ENCODE data around the gene CRYBA4.

CRYBA4 gene

DNA sequence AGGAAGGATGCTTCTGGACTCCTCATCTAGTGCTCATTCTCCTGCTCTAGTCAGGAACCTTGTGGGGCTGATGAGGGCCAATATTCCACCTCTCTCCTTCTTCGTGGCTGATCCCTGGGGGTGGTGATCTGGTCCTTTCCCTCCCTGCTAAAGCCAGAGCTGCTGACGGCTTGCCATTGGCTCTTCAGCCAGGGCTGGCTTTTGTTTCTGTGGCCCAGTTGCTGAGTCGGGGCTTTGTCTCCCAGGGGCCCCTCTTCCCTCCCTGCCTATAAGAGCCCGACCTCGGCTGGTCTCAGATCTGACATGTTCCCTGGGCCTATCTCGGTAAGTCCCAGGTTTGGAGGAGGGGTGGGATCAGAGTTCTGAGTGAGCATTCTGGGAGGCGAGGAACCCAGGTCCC lies at the start of gene CRYBA4:
CRYBA4 (plus strand) TSS at position 301 of the 400 bp plus-strand sequence. CDS start 634 bp downstream, outside the sequence.
- DNase-seq (ENCODE audit: low read depth), result no peak

DNA sequence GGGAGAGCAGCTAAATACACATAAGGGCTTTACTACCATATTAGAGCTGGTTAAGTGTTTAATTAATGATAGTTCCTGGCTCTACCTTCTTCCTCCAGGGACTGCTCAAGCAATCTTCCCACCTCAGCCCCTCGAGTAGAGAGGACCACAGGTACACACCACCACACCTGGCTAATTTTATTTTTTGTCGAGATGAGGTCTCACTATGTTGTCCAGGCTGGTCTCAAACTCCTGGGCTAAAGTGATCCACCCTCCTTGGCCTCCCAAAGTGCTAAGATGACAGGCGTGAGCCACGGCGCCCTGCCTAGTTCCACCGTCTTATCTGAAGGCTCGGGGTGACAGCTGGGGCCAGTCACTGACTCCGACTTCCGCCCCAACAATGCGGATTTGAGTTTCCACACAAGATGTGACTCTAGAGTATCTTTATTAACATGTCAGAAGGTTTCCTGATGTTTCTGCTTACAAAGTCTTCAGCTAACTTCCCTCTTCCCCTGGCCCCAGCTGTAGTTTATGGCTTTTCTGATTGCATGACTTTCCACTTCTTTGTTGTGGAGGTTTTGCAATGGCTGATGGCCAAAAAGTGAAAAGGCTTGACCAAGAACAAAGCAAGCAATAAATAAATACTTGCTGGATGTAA lies 48.6 kb upstream of the CRYBA4 start:
- DNase-seq (ENCODE audit: low read depth), result no peak

DNA sequence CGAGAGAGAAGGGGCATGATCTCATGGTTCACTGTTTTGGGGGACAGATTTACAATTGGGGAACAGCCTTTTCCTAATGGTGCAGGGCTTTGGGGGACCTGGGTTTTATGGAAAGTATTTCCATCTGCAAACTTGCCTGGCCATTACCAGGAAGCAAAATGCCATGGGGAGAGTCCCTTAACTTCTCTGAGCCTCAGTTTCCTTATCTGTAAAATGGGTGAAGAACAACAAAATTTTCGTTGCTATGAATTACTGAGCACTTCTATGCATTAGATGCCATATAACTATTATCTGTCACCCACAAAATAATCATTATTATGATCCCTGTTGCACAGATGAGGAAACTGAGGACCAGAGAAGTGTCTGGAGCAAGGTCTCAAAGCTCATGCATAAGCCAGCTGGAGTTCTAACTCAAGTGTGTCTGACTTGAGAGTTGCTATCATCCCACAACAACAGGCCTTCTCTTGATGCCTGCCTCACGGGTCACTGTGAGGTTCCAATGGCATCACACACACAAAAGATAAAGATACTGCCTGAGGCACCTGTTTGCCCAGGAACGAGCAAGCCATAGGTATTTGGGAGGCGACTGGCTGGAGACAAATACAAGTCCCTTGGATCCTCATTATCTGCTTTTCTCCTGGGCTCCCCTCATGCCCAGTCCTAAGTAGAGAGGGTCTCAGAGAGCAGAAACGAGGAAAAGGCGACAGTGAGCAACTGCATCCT lies 47.6 kb upstream of the CRYBA4 start:
- no peak for DNase-seq (ENCODE audit: low read depth)

DNA sequence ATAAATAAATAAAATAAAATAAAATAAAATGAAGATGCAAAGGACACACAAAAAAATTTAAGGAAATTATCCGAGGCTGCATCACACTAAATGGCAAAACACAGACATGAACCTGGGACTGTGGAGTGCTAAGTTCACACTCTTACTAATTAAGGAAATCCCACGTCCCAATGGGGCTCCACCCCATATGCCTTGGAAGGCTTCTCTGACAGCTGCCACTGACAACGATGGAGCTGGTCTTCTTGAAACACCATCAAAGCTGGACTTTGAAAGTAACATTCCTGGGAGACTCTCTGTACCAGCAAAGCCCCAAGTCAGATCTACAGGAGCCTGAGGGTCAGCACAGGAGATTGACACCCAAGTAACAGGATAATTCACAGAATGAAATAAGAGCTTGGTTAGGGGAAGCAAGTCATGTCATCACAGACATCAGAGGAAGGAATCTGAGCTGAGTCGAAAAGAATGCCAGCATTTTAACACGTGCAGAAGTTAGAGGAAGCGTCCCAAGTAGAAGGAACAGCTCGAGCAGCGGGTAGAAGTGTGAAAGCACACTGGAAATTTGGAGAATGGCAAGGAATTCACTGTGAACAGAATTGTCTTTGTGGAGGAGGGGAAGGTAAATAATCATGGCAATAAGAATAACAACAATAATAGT lies 45.6 kb upstream of the CRYBA4 start:
- DNase-seq (ENCODE audit: low read depth), result no peak

GRCh38 chr22:26577081-26577480 lies 44.7 kb upstream of the CRYBA4 start:
- no peak for DNase-seq (ENCODE audit: low read depth)

- peak; percentile 19 for DNase-seq (ENCODE audit: low read depth)
Measured at GRCh38 chr22:26579331-26579886, 42.4 kb upstream of the CRYBA4 start.

GRCh38 chr22:26580240-26580962 lies 41.4 kb upstream of the CRYBA4 start:
- no peak for DNase-seq (ENCODE audit: low read depth)

DNA sequence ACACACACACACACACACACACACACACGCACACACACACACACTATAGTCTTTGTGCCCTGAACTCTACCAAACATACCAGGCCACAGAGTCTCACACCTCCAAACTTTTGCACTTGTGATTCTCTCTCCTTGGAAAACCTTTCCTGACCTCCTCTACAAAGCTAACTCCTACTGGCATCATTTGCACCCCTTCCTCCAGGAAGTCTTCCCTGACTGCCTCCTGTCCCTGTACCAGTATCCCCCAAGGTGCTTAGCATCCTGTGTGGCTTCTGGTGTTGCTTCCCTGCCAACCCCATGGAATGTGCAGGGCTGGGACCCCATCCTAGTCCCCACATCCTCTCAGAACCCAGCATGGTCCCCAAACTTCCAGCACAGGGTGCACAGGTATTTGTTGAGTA lies 40.7 kb upstream of the CRYBA4 start:
- no peak for DNase-seq (ENCODE audit: low read depth)

DNA sequence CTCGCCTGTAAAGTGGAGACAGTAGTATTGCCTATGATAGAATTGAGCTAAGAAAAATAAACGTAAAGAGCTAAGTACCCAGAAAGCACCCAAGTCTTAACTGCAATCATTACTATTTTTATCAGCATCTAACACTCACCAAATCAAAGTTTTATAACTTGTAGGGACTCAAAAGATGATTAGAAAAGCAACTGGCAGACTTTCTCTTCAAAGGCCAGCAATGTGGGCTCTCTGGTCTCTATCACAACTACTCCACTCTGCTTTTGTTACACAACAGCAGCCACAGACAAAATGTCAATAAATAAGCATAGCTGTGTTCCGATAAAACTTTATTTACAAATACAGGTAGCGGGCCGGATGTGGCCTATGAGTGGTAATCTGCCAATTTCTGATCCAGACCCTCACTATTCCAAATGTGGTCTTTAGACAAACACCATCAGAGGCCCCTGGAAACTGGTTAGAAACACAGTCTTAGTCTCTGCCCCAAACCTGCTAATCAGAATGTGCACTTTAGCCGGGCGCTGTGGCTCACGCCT lies 40.1 kb upstream of the CRYBA4 start:
- DNase-seq (ENCODE audit: low read depth), result no peak

- no peak for DNase-seq (ENCODE audit: low read depth)
Measured at GRCh38 chr22:26584010-26584409, 37.8 kb upstream of the CRYBA4 start.

DNA sequence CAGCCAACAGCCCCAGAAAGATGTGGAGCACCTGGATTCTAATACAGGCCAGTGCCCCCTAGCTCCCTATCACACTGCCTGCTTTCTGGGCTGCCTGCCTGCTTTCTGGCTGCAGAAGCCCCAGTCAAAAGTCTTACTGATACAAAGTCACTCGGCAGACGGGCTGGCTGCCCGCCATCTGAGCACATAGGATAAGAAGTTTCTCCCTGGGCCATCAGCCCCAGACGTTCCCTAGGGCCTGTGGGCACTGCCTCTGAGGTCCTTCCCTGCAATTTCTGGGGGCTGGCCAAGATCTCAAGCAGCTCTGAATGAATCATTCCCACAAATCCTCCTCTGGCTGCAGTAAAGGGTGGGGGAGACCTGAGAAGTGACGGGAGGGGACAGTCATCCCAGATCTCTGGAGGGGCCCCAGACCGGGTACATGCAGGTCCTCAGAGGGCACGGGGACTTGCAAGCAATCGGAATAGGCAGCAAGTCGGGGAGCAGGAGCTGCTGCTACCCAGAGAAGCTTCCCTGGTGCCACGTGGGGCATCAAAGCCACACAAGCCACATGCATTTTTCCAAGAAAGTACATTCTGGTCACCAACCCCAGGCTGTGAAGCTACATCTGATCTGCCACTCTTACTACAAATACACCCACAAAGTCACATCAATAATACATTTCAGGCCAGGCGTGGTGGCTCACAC lies 36.5 kb upstream of the CRYBA4 start:
- no peak for DNase-seq (ENCODE audit: low read depth)

- no peak for DNase-seq (ENCODE audit: low read depth)
Measured at GRCh38 chr22:26586556-26587325, 35.0 kb upstream of the CRYBA4 start.

GRCh38 chr22:26587991-26588613 lies 33.7 kb upstream of the CRYBA4 start:
- DNase-seq (ENCODE audit: low read depth), result no peak

- DNase-seq (ENCODE audit: low read depth), result no peak
Measured at GRCh38 chr22:26588729-26589366, 32.9 kb upstream of the CRYBA4 start.

DNA sequence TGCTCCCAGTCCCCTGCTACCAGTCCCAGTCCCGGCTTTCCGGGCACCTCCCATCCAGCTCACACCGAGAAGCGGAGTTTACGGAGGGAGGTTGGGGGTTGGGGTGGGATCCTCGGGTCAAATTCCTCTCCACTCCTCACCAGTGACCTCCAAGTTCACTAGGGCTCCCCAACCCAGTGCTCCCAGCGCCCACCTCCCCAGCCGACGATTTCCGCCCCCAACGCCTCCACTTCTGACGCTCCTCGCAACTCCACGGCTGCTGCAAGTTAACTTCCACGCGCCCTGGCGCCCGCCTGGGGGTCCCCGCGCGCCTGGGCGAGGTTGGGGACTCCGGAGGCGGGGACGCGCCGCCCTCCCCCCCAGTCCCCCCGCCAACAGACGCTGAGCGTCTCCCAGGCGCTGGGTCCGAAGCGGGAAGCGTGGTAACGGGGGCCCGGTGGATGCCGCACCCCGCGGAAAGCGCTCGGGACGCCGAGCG lies 32.4 kb upstream of the CRYBA4 start:
- DNase-seq (ENCODE audit: low read depth), result no peak

GRCh38 chr22:26589845-26590736 lies 31.7 kb upstream of the CRYBA4 start, which contains the start of gene TPST2:
TPST2 (minus strand) TSS chr22:26590132; CDS start chr22:26541630, 48,502 bp downstream.
- peak; percentile 73 for DNase-seq (ENCODE audit: low read depth)

DNA sequence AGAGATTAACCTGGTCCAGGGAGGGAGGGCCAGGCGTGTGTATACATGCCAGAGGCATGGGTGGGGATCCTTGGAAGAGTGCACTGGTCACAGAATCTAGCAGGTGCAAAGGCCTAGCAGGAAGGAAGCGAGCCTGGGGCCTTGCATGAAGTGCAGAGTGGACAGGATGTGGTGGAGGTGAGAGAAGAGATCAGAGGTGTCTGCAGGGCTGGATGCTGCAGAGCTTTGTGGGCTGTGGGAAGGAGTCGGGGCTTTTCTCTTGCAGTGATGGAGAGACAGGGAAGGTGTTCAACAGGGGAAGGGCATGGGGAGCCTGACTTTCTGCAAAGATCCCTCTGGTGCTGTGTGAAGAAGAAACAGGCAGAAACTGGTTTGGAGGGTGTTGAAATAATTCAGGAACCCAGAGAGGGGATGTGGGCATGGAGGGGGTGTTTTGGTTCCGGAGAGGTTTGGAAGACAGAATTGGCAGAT lies 29.3 kb upstream of the CRYBA4 start:
- DNase-seq (ENCODE audit: low read depth), result no peak

GRCh38 chr22:26593763-26594162 lies 28.0 kb upstream of the CRYBA4 start:
- no peak for DNase-seq (ENCODE audit: low read depth)
